Adrenal gland (tissue), 5 donors: Measurements from ENCODE around the gene GUCA2A.

ENCODE experiments used
- CTCF ChIP-seq, 6 experiments: fragments of 450-650 bp in 4 of 6; fragments of 200-600 bp in 2 of 6; sonication (generic) in 1 of 6; IDR thresholded peaks; 1 replicate in 5 of 6; 2 replicates in 1 of 6; pipeline versions ENCODE4 v1.5.1 to v1.8.0; 2016 to 2021; ENCODE audit warnings: antibody characterized with exemption in 6 of 6, mild to moderate bottlenecking in 2 of 6, moderate library complexity in 1 of 6
- POLR2A ChIP-seq, 2 donors: fragments of 450-650 bp; IDR thresholded peaks; one replicate each; pipeline ENCODE4 v1.6.1; 2017; ENCODE audit warnings: antibody characterized with exemption in 2 of 2, mild to moderate bottlenecking in 2 of 2, moderate library complexity in 1 of 2
- donor health status: DM: no; HTN: no; CAD: no.

DNA sequence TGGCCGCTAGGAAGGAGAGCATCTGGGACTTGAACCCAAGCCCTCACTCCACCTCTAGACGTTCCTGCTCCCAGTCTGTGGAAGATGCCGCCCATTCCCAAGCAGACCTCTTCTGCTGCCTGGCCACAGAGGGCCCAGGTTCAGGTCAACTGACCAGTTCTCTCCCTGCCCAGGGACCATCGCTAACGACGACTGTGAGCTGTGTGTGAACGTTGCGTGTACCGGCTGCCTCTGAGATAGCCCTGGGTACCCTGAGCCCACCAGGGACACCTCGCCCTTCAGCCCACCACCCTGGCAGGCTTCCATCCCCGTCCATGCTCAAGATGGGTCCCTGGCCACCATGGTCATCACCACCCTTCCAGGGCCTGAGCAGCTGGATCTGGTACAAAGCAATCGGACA is 9.2 kb downstream of the GUCA2A start:
- TF ChIP-seq CTCF (IDR thresholded peaks at IDR 0.05) (no peak), POLR2A (IDR thresholded peaks at IDR 0.05) (no peak)
